Activated CD8-positive, alpha-beta memory T cell treated with anti-CD3 and anti-CD28 coated beads, Interleukin-2, amount 50 U/mL, for 4 hours (primary cell): ENCODE results near the gene PGPEP1.
A peak's percentile ranks its signal among the peaks of the same experiment; 100 is the strongest.
"Not testable (repeated sequence)": the region's sequence is repeated elsewhere in the genome, so short reads cannot be mapped to it uniquely, and the experiment has no call there.

Experiments
- DNase-seq: peaks from one replicate; pipeline ENCODE4 v3.0.0-alpha.2; 2020

PGPEP1 gene

DNA sequence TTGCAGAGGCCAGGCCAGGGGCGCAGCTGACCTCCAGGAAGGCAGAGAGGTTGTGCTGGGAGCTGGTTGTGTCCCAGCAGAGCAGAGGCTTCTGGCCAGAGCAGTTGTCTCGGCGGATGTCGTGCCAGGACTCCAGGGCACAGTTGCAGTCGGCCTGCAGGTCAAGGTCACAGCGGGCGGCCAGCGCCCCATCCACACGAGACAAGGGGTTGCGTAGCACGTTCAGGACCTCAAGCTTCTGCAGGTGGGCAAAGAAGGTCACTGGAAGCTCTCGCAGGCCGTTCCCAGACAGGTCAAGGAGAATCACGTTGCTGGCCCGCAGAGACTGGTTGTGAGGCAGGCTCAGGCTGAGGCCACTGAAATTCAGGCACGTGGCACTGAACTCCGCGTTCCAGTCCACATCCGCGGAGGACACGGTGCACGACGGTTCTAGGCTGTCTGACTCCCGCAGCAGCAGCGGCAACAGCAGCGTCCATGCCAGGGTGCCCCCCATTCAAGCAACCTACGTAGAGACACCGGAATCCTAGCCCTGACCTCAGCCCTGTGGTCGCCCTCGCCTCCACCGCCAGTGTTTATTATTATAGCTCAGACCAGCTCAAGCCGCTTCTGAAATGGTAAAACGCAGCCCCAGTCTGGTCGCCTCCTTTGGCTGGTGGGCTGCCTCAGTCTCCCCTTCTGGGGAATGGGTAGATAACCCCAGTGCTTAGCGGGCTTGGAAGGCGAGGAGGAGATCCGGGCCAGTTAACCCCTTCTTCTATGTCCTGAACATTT lies 56.3 kb downstream of the PGPEP1 start:
- no peak for DNase-seq

GRCh38 chr19:18397242-18398202 lies 57.1 kb downstream of the PGPEP1 start, which contains the start of gene LRRC25:
TSS of gene LRRC25 (minus strand) at chr19:18397622. CDS start at chr19:18396963, 659 bp downstream.
- DNase-seq: no peak

DNA sequence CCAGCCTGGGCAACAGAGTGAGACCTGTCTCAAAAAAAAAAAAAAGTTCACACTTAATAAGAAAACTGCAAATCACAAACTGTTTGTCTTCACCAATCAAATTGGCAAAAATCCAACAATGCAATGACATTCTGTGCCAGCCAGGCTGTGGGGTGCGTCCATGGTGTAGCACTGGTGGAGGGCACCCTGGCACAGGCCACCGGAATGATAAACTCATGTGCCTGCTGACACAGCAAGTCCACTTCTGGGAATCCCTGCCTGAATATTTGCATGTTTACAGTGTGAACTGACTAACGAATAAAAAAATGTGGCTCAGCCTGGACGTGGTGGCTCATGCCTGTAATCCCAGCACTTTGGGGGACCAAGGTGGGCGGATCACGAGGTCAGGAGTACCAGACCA lies 58.6 kb downstream of the PGPEP1 start:
- no peak for DNase-seq

DNA sequence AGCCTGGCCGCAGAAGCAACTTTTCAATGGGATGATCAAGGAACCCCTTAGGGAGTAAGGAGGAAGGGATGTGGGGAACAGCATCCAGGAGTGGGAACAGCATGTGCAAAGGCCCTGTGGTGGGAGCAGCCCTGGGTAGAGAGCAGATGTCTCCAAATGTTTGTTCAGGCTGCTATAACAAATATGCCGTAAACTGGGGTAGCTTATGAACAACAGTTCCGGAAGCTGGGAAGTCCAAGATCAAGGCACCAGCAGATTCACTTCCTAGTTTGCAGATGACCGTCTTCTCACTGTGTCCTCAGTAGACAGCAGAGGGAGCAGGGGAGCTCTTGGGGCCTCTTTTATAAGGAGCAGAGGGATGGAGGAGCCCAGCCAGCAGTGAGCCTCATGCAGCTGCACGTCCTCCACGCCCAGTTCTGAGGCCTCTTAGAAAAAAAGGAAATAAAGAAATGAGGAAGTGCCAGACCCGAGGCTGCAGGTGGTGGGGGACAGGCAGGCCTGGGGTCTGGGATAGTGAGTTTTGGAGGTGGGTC lies 61.2 kb downstream of the PGPEP1 start:
- no peak for DNase-seq

DNA sequence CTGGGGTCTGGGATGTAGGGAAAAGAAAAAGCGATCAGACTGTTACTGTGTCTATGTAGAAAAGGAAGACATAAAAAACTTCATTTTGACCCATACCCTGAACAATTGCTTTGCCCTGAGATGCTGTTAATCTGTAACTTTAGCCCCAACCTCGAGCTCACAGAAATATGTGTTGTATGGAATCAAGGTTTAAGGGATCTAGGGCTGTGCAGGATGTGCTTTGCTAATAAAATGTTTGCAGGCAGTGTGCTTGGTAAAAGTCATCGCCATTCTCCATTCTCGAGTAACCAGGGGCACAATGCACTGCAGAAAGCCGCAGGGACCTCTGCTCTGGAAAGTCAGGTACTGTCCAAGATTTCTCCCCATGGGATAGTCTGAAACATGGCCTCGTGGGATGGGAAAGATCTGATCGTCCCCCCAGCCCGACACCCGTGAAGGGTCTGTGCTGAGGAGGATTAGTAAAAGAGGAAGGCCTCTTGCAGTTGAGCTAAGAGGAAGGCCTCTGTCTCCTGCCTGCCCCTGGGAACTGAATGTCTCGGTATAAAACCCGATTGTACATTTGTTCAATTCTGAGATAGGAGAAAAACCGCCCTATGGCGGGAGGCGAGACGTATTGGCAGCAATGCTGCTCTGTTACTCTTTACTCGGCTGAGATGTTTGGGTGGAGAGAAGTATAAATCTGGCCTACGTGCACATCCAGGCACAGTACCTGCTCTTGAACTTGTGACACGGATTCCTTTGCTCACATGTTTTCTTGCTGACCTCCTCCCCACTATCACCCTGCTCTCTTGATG lies 62.3 kb downstream of the PGPEP1 start:
- not testable (repeated sequence) for DNase-seq

DNA sequence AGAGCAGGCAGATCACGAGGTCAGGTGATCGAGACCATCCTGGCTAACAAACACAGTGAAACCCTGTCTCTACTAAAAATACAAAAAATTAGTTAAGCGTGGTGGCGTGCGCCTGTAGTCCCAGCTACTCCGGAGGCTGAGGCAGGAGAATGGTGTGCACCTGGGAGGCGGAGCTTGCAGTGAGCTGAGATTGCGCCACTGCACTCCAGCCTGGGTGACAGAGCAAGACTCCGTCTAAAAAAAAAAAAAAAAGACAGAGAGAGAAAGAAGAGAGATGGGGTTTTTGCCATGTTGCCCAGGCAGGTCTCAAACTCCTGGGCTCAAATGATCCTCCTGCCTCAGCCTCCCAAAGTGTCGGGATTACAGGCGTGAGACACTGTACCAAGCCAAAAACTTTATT lies 65.4 kb downstream of the PGPEP1 start:
- not testable (repeated sequence) for DNase-seq

DNA sequence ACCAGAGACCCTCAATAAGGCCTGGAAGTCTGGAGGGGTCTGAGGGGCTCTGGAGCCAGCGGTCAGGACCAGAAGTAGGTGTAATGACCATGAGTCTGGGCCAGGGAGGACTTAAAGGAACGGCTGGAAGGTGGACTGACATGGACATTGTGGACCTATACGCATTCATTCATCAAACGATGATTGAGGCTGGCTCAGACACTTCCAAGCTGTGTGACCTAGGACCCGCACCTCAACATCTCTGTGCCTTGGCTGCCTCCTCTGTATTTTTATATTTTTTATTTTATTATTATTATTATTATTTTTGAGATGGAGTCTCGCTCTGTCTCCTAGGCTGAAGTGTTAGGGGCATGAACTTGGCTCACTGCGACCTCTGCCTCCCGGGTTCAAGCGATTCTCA lies 66.4 kb downstream of the PGPEP1 start:
- no peak for DNase-seq

DNA sequence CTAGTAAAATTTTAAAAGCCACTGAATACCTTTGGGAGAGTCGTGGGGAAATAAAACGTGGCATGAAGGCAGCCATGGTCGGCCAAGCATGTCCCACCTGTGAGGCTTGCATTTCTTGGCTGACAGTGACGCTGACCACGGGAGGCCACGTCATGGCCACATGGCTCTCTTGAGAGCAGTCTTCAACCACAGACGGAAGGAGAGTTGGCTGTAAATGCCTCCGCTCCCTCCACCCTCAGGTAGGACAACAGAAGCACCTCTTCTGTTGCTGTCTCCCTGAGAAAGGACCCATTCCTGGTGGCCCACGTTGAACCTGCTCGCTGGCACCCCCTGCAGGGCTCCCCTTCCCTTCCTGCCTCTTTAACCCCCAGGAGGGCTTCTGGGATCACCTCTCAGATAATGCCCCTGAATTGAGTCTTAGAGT lies 67.7 kb downstream of the PGPEP1 start:
- no peak for DNase-seq

GRCh38 chr19:18412610-18413239 lies 72.3 kb downstream of the PGPEP1 start:
- DNase-seq: no peak

DNA sequence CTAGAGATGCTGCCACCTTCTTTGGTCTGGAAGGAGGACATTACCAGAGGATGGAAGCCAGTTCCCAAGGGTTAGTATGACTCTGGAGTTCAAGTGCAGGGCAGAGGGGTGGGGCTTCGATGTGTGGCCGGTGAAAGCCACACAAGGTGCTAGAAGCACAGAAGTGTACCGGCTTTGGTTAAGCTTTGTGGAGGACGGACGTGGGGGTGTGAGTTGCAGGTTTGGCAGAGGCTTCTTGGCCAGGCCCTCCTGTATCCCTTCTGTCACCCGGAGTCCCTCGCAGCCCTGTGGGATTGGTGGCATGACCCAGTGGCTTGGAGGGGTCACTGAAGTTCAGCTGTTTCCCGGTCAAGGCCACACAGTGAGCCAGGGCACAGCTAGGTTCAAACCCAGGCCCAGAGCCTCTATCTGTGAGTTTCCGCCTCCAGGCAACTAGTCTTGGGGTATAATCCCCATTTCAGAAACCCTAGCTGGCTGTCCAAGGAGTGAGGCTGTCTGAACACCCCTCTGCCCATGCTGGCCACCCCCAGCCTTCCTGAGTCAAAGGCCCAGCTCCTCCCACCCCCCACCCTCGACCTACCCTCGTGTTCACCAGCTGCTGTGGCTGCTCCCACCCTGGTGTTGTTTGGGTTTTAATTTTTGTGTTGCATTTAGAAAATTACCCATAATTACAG lies 74.2 kb downstream of the PGPEP1 start:
- no peak for DNase-seq

- no peak for DNase-seq
Measured at GRCh38 chr19:18415178-18415867, 74.9 kb downstream of the PGPEP1 start.

DNA sequence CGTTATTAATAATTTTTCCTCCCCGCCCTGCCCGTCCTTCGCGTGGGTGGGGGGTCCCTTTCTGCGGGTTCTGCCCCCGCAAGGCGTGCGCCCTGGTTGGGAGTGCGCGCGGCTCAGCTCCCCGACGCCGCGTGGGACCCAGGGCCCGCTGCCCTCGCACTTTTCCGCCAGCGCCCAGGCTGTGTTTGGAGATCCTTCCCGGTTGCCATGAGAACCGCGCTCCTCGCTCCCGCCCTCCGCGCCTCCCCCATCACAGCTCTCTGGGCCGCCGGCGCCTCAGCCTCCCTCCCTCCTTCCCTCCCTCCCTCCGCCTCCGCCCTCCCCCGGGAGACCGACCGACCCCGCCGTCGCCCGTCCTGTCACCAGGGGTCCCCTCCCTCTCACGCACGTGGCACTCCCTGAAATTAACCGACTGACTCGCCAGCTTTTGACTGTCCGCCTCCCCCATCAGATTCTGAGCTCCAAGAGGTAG lies 76.4 kb downstream of the PGPEP1 start:
- DNase-seq: peak; percentile 56

DNA sequence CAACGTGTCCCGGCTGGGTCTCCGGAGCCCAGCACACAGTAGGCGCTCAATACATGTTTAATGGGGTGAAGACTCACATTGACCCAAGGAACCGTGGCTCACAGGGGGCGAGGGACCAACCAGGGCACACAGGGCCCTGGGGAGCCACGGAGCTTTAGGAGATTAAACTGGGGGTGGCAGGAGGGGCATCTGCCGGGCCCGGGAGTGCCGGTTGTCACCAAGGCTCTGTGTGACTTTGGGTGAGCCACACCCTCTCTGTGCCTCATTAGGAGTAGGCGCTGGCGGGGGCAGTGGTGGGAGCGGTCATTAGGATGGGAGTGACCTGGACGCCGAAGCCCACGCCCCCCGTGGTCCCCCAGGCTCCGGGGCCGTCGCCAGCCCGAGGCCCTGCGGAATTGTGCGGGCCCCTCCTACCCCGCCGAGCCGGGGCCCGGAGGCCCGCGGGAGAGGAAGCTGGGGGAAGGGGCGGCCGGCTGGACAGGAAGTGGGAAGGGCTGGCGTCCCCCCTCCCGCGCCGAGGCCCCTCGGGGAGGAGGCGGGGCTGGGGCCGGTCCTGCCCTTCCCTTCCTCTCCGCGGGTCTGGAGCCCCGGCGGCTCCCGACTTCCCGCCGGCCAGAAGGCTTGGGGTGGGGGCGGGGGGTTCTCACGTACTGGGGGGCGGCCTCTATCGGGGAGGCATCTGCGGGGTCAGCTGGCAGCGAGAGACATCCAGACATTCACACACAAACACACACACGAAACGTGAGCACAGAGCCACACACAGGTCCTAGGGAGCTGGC lies 77.0 kb downstream of the PGPEP1 start:
- peak; percentile 29 for DNase-seq

DNA sequence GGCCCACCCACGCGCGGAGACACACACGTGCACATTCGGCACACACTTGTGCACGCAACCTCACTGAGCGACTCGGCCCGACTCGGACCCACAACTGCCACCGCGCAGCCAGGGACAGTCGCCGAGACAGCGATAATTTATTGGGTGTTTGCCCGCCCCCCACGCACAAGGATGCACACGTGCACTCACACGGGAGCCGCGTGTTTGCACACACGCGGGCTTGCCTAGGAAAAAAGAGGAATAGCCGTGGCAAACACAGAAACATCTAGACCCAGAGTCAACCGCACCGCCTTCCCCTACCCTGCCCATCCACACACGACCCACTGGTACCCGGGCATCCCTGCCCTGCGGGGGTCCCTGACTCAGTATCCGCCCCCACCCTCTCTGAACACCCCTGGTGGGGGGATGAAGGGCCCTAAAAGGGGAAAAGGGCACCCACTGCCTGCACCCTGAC lies 77.7 kb downstream of the PGPEP1 start:
- DNase-seq: peak; percentile 46

- peak; percentile 31 for DNase-seq
Measured at GRCh38 chr19:18418483-18419194, 78.2 kb downstream of the PGPEP1 start.

DNA sequence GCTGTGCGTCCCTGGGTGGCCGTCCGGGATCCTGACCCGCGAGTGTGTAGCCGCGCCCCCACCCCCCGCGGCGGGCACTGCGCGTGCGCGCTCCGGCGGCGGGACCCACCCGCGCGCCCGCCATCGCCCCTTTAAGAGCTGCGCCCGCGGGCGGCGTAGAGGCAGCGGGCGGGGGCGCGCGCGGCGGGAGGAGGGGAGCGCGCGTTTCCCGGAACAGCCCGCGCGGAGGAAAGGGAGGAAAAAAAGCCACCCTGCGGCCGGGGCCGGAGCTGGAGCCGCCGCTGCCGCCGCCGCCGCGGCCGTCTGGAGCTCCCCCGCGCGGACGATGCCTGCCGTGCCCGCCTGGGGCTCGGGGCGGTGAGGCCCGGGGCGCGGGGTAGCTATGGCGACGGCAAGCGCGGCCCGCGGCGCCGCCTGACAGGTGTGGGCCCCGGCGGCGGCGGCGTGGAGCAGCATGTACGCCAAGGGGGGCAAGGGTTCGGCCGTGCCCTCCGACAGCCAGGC lies 78.8 kb downstream of the PGPEP1 start, which contains the start of gene SSBP4:
Gene SSBP4 (plus strand): TSS at position 204 of the 504 bp plus-strand sequence. CDS start 251 bp downstream, at position 455.
- peak; percentile 64 for DNase-seq
